ENCODE results near the gene SEMA5B. TPM values are rescaled to one million over a fixed set of nuclear protein-coding genes. Genes with fewer than 3 reads are reported as not detected.

The SEMA5B gene
- polyA plus RNA-seq, 1 donor (not counting 4 experiments of a cell fraction or from before 2014, with no cell fraction given), result 0.04 TPM

DNA sequence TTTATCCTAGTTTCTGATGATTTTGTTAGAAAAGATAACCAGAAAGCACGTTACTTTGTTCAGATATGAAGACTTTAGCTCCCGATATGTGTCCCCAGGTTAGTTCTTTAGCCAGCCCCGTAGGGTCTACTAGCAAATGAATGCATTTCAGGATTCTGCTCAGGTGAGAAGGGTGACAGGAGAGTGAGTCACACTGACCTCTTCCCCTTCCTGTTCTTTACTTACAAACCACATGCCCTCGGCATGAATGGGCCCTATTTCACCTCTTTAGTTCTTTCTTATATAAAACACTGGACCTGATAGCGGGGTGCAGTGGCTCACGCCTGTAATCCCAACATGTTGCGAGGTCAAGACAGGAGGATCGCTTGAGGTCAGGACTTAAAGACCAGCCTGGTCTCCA lies 134.3 kb downstream of the SEMA5B start:
- H3K4me1 ChIP-seq (ENCODE audit: control insufficient read depth, extremely low read depth, insufficient read depth, low read length), result peaks cover 48% of the 10 kb centered on the region
- TF ChIP-seq EZH2 (IDR thresholded peaks at IDR 0.05; ENCODE audit: low read length), result no peak
- no peak for TF ChIP-seq CTCF (optimal IDR thresholded peaks at IDR 0.05 in 1 of 3, IDR thresholded peaks at IDR 0.05 in 1 of 3, conservative IDR thresholded peaks at IDR 0.05 in 1 of 3; ENCODE audit: extremely low read depth in 1 of 3, insufficient read depth in 2 of 3, low read length in 3 of 3)
- H3K9me3 ChIP-seq (ENCODE audit: control insufficient read depth, low read depth, low read length), result no peaks in the 10 kb centered on the region
- H4K20me1 ChIP-seq (ENCODE audit: control insufficient read depth, extremely low read depth, insufficient read depth, low read length), result no peaks in the 10 kb centered on the region
- no peaks in the 10 kb centered on the region for H3K27me3 ChIP-seq (ENCODE audit: control insufficient read depth, extremely low read depth, insufficient read depth, low read length)
- no peaks in the 10 kb centered on the region for H3K36me3 ChIP-seq (ENCODE audit: control insufficient read depth in 2 of 2, extremely low read depth in 1 of 2, insufficient read depth in 2 of 2, low read length in 2 of 2)
- H3K4me2 ChIP-seq (ENCODE audit: control insufficient read depth, extremely low read depth, insufficient read depth, low read depth, low read length), result peak overlapping the region; percentile 79
- H3K9ac ChIP-seq (ENCODE audit: control insufficient read depth, extremely low read depth, insufficient read depth, low read length), result peak overlapping the region; percentile 13
- H3K4me3 ChIP-seq (ENCODE audit: control insufficient read depth in 2 of 3, extremely low read depth in 1 of 3, insufficient read depth in 2 of 3, low read depth in 1 of 3, low read length in 3 of 3), result peak overlapping the region in 1 of 3 experiments; percentile 39
- dilution Hi-C loops (cut with MboI; ENCODE audit: extremely low pct_ligation_motif_present, low sequenced_read_pairs), result no loop called here
- H3K27ac ChIP-seq (ENCODE audit: control insufficient read depth, insufficient read depth, low read length), result peak overlapping the region; percentile 59
- H3K9me1 ChIP-seq (ENCODE audit: control insufficient read depth, extremely low read depth, insufficient read depth, low read length), result no peaks in the 10 kb centered on the region
- H3K79me2 ChIP-seq (ENCODE audit: control insufficient read depth, insufficient read depth, low read length), result no peaks in the 10 kb centered on the region
- DNase-seq (ENCODE audit: low read depth, low spot score) (peak; percentile 26), FAIRE-seq (peak; percentile 86)
- H2AFZ ChIP-seq (ENCODE audit: control insufficient read depth, low read length), result no peak overlapping the region

- Histone ChIP-seq H3K9me1 (ENCODE audit: control insufficient read depth, extremely low read depth, insufficient read depth, low read length) (no peaks in the 10 kb centered on the region), H3K4me2 (ENCODE audit: control insufficient read depth, extremely low read depth, insufficient read depth, low read depth, low read length) (no peak overlapping the region), H3K4me3 (ENCODE audit: control insufficient read depth in 2 of 3, extremely low read depth in 1 of 3, insufficient read depth in 2 of 3, low read depth in 1 of 3, low read length in 3 of 3) (no peak overlapping the region), H3K4me1 (ENCODE audit: control insufficient read depth, extremely low read depth, insufficient read depth, low read length) (peaks cover 45% of the 10 kb centered on the region), H3K27ac (ENCODE audit: control insufficient read depth, insufficient read depth, low read length) (no peak overlapping the region), H4K20me1 (ENCODE audit: control insufficient read depth, extremely low read depth, insufficient read depth, low read length) (no peaks in the 10 kb centered on the region), H3K36me3 (ENCODE audit: control insufficient read depth in 2 of 2, extremely low read depth in 1 of 2, insufficient read depth in 2 of 2, low read length in 2 of 2) (no peaks in the 10 kb centered on the region), H2AFZ (ENCODE audit: control insufficient read depth, low read length) (no peak overlapping the region), H3K79me2 (ENCODE audit: control insufficient read depth, insufficient read depth, low read length) (no peaks in the 10 kb centered on the region), H3K9ac (ENCODE audit: control insufficient read depth, extremely low read depth, insufficient read depth, low read length) (no peak overlapping the region), H3K9me3 (ENCODE audit: control insufficient read depth, low read depth, low read length) (no peaks in the 10 kb centered on the region), H3K27me3 (ENCODE audit: control insufficient read depth, extremely low read depth, insufficient read depth, low read length) (no peaks in the 10 kb centered on the region)
- no peak for FAIRE-seq
- TF ChIP-seq CTCF (optimal IDR thresholded peaks at IDR 0.05 in 1 of 3, IDR thresholded peaks at IDR 0.05 in 1 of 3, conservative IDR thresholded peaks at IDR 0.05 in 1 of 3; ENCODE audit: extremely low read depth in 1 of 3, insufficient read depth in 2 of 3, low read length in 3 of 3), result no peak
- no peak for TF ChIP-seq EZH2 (IDR thresholded peaks at IDR 0.05; ENCODE audit: low read length)
- no peak for DNase-seq (ENCODE audit: low read depth, low spot score)
- dilution Hi-C loops (cut with MboI; ENCODE audit: extremely low pct_ligation_motif_present, low sequenced_read_pairs), result no loop called here
These were observed 135.2 kb downstream of the SEMA5B start for GRCh38 chr3:122892118-122892960.
